Adipocyte (in vitro differentiated cells): ENCODE measurements around the gene AGBL4.

Source experiments
- DNase-seq: peaks from one replicate; pipeline ENCODE4 v3.0.0-alpha.2; 2015; ENCODE audit warnings: low read depth
- H3K27me3 ChIP-seq: replicated peaks from 2 replicates; pipeline ENCODE4 v1.7.0; 2013; ENCODE audit warnings: mild to moderate bottlenecking, low read length, moderate library complexity; ENCODE audit not compliant: control insufficient read depth, insufficient read depth
- H3K36me3 ChIP-seq: 2 replicates; pipeline ENCODE4 v1.7.0; 2013; ENCODE audit warnings: low read length, mild to moderate bottlenecking, moderate library complexity; ENCODE audit not compliant: control insufficient read depth, insufficient read depth, severe bottlenecking
- H3K4me1 ChIP-seq: 2 replicates; pipeline ENCODE4 v1.7.0; 2013; ENCODE audit warnings: mild to moderate bottlenecking, low read length, moderate library complexity; ENCODE audit not compliant: control insufficient read depth, insufficient read depth
- H3K4me3 ChIP-seq: 2 replicates; pipeline ENCODE4 v1.7.0; 2013; ENCODE audit warnings: mild to moderate bottlenecking, low read length, moderate library complexity
- H3K9ac ChIP-seq: 2 replicates; pipeline ENCODE4 v1.7.0; 2013; ENCODE audit warnings: mild to moderate bottlenecking, low read length, moderate library complexity
- H3K9me3 ChIP-seq: 2 replicates; pipeline ENCODE4 v1.7.0; 2013; ENCODE audit warnings: mild to moderate bottlenecking, low read length, moderate library complexity; ENCODE audit not compliant: control insufficient read depth

Gene AGBL4

GRCh38 chr1:48572646-48573258 lies 1451.0 kb downstream of the AGBL4 start:
- peak; percentile 81 for DNase-seq

GRCh38 chr1:48572134-48572533 lies 1451.6 kb downstream of the AGBL4 start:
- no peak for DNase-seq
- Histone ChIP-seq H3K4me3 (no peak overlapping the region), H3K9me3 (no peaks in the 10 kb centered on the region), H3K27me3 (peaks cover 29% of the 10 kb centered on the region), H3K36me3 (no peaks in the 10 kb centered on the region), H3K9ac (no peak overlapping the region), H3K4me1 (no peaks in the 10 kb centered on the region)

More at GRCh38 chr1:48572646-48573258, 1451.0 kb downstream of the AGBL4 start:
- H3K9ac ChIP-seq, result no peak overlapping the region
- H3K27me3 ChIP-seq, result peaks cover 29% of the 10 kb centered on the region
- H3K9me3 ChIP-seq, result no peaks in the 10 kb centered on the region
- H3K4me3 ChIP-seq, result no peak overlapping the region
- H3K36me3 ChIP-seq, result no peaks in the 10 kb centered on the region
- no peaks in the 10 kb centered on the region for H3K4me1 ChIP-seq

DNA sequence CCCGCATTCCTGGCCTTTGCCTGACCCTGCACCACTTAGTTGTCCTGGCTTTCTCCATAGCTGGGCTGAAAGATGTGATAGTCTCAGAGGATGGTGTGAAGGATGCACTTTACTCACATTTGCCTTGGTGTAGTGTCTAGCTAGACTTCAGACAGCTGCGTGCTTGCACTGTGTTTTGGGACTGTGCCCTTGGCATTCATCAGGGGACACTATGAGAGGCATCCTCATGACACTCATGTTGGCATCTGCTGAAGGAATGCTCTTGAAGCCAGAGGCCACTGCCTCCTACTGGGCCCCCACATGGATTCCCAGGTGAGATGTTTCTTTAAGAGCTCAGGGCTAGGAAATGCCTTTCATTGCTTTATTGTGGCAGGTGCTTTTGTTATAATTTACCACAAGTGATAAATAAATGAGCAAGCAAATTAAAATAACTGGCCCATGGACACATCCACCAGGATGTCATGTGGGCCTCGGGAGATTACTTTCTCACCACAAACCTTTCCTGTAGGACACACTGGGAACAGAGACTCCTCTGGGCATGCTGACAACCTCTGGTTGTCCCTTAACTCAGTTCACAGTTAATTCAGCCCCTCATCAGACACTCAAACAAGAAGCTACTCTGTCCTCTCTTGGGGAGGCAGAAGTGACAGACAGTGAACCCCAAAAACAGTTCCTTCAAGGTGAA lies 1452.3 kb downstream of the AGBL4 start:
- H3K9ac ChIP-seq, result no peak overlapping the region
- H3K36me3 ChIP-seq, result no peaks in the 10 kb centered on the region
- H3K4me3 ChIP-seq, result no peak overlapping the region
- DNase-seq, result no peak
- no peaks in the 10 kb centered on the region for H3K9me3 ChIP-seq
- peaks cover 29% of the 10 kb centered on the region for H3K27me3 ChIP-seq
- H3K4me1 ChIP-seq, result no peaks in the 10 kb centered on the region

DNA sequence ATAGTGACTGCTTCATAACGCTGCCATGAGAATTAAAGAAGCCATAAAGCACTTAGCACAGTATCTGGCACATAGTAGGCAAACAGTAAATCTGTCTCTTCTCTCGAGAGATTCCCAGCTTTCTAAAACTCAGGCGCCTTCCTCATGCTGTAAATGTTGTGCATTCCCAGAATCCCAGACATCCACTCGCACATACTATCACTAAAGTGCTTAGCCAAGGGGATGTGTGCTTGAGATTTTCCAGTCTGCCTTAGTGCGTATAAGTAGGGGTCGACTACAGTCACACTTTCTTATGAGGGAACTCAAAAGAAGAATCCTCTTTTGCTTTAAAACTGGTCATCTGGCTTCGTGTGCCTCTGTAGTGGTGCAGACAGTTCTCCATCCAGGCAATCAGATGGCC lies 1453.2 kb downstream of the AGBL4 start:
- no peak for DNase-seq
- H3K36me3 ChIP-seq, result no peaks in the 10 kb centered on the region
- no peaks in the 10 kb centered on the region for H3K9me3 ChIP-seq
- H3K9ac ChIP-seq, result no peak overlapping the region
- H3K4me1 ChIP-seq, result no peaks in the 10 kb centered on the region
- H3K27me3 ChIP-seq, result peaks cover 23% of the 10 kb centered on the region
- H3K4me3 ChIP-seq, result no peak overlapping the region

DNA sequence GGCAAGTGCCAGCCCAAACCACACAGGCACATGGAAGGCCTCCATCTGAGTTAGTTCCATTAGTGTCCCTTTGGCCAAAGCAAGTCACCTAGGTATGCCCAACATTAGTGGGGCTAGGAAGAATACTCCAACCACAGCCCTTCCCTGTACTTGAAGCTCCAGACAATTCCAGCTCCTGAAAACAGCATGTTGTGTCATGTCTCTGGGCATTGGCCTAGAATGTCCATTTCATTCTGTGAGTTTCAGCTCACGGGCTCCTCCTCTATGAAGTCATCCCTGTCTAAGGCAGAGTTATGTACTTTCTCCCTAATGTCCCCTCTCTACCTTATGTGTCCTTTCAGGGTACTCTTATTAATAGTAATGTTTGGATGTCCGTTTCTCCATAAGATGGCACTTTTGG lies 1455.3 kb downstream of the AGBL4 start:
- no peak for DNase-seq
- Histone ChIP-seq H3K27me3 (peaks cover 5% of the 10 kb centered on the region), H3K36me3 (no peaks in the 10 kb centered on the region), H3K4me1 (no peaks in the 10 kb centered on the region), H3K9me3 (no peaks in the 10 kb centered on the region), H3K9ac (no peak overlapping the region), H3K4me3 (no peak overlapping the region)

GRCh38 chr1:48566492-48566891 lies 1457.3 kb downstream of the AGBL4 start:
- DNase-seq, result no peak
- no peak overlapping the region for H3K9ac ChIP-seq
- H3K27me3 ChIP-seq, result no peaks in the 10 kb centered on the region
- no peak overlapping the region for H3K4me3 ChIP-seq
- H3K36me3 ChIP-seq, result no peaks in the 10 kb centered on the region
- no peaks in the 10 kb centered on the region for H3K4me1 ChIP-seq
- no peaks in the 10 kb centered on the region for H3K9me3 ChIP-seq

DNA sequence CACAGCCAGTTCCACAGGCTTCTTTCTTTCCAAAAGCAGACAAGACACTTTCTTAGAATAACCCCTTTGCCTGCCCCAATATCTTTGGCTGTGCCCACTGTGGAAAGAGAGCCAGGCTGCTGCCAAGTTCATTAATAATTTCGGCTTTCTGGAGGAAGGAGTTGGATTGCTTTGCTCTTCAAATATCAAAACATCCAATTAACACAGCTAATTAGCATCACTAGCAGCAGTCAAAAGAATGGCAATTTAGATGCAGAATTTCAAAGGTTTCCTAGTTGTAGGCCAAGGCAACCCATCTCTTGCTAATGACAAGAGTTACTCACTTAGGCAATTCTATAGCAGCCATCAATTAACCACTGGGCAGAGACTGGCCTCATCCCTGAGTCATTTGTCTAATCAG lies 1460.7 kb downstream of the AGBL4 start:
- no peaks in the 10 kb centered on the region for H3K36me3 ChIP-seq
- no peak for DNase-seq
- no peaks in the 10 kb centered on the region for H3K27me3 ChIP-seq
- H3K9me3 ChIP-seq, result no peaks in the 10 kb centered on the region
- H3K4me1 ChIP-seq, result no peaks in the 10 kb centered on the region
- H3K9ac ChIP-seq, result no peak overlapping the region
- no peak overlapping the region for H3K4me3 ChIP-seq

GRCh38 chr1:48561444-48561843 lies 1462.3 kb downstream of the AGBL4 start:
- Histone ChIP-seq H3K27me3 (no peaks in the 10 kb centered on the region), H3K4me3 (no peak overlapping the region), H3K4me1 (no peaks in the 10 kb centered on the region), H3K36me3 (no peaks in the 10 kb centered on the region), H3K9ac (no peak overlapping the region), H3K9me3 (no peaks in the 10 kb centered on the region)
- no peak for DNase-seq

GRCh38 chr1:48560577-48560976 lies 1463.2 kb downstream of the AGBL4 start:
- no peak overlapping the region for H3K9ac ChIP-seq
- H3K9me3 ChIP-seq, result no peaks in the 10 kb centered on the region

GRCh38 chr1:48560116-48560515 lies 1463.6 kb downstream of the AGBL4 start:
- Histone ChIP-seq H3K4me1 (no peaks in the 10 kb centered on the region), H3K36me3 (no peaks in the 10 kb centered on the region), H3K27me3 (no peaks in the 10 kb centered on the region), H3K9me3 (no peaks in the 10 kb centered on the region), H3K4me3 (no peak overlapping the region), H3K9ac (no peak overlapping the region)
- DNase-seq, result no peak

More at GRCh38 chr1:48560577-48560976, 1463.2 kb downstream of the AGBL4 start:
- no peaks in the 10 kb centered on the region for H3K4me1 ChIP-seq
- no peaks in the 10 kb centered on the region for H3K27me3 ChIP-seq
- H3K4me3 ChIP-seq, result no peak overlapping the region
- H3K36me3 ChIP-seq, result no peaks in the 10 kb centered on the region
- DNase-seq, result no peak

DNA sequence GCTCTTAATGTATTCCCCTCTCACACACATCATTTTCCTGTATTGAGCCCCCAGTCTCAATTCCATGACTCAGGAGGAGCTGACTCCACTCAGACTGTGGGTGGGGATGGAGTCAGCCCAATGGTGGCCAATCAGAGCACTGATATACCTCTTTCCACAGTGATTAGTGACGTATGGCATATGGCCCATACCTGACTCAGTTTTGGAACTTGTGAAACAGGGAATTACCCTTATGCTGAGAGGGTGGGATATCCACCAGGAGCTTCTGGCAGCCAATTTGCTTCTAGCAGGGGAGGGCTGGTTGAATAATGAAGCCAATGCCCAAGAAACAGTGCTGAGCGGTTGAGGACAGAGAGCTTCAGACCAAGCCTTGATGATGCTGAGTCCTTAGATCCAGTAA lies 1465.4 kb downstream of the AGBL4 start:
- Histone ChIP-seq H3K4me1 (no peaks in the 10 kb centered on the region), H3K36me3 (no peaks in the 10 kb centered on the region), H3K27me3 (no peaks in the 10 kb centered on the region), H3K4me3 (no peak overlapping the region), H3K9ac (no peak overlapping the region), H3K9me3 (no peaks in the 10 kb centered on the region)
- DNase-seq, result no peak
